Hepatocyte (in vitro differentiated cells): ENCODE data around the gene ZNF607.
"Not testable (repeated sequence)": the region's sequence is repeated elsewhere in the genome, so short reads cannot be mapped to it uniquely, and the experiment has no call there.

Experiments
- EZH2phosphoT487 ChIP-seq: fragments of 200-600 bp; sonication (generic); IDR thresholded peaks from one replicate; pipeline ENCODE4 v1.6.1; 2018; ENCODE audit warnings: antibody characterized with exemption, mild to moderate bottlenecking, low read depth, moderate library complexity; ENCODE audit not compliant: unreplicated experiment, severe bottlenecking
- TF ChIP-seq, protein P1 (sequence below): fragments of 200-600 bp; sonication (generic); IDR thresholded peaks from 2 replicates; pipeline ENCODE4 v1.5.1; 2016; ENCODE audit warnings: antibody characterized with exemption, mild to moderate bottlenecking; ENCODE audit not compliant: poor library complexity

DNA sequence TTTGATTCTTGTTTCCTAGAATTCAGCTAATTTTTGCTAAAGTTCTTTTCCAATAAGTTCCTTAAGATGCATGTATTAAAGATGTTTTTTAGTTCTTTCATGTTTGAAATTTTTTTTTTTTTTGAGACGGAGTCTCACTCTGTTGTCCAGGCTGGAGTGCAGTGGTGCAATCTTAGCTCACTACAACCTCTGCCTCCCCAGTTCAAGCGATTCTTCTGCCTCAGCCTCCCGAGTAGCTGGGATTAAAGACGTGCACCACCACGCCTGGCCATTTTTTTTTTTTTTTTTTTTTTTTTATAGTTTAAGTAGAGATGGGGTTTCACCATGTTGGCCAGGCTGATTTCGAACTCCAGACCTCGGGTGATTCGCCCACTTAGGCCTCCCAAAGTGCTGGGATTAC lies 62.4 kb downstream of the ZNF607 start:
- TF ChIP-seq, protein P1, sequence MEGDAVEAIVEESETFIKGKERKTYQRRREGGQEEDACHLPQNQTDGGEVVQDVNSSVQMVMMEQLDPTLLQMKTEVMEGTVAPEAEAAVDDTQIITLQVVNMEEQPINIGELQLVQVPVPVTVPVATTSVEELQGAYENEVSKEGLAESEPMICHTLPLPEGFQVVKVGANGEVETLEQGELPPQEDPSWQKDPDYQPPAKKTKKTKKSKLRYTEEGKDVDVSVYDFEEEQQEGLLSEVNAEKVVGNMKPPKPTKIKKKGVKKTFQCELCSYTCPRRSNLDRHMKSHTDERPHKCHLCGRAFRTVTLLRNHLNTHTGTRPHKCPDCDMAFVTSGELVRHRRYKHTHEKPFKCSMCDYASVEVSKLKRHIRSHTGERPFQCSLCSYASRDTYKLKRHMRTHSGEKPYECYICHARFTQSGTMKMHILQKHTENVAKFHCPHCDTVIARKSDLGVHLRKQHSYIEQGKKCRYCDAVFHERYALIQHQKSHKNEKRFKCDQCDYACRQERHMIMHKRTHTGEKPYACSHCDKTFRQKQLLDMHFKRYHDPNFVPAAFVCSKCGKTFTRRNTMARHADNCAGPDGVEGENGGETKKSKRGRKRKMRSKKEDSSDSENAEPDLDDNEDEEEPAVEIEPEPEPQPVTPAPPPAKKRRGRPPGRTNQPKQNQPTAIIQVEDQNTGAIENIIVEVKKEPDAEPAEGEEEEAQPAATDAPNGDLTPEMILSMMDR = not testable (repeated sequence)
- TF ChIP-seq EZH2phosphoT487 = not testable (repeated sequence)
